Measurements from ENCODE around the gene MATN4. TPM values are rescaled to one million over a fixed set of nuclear protein-coding genes. Genes with fewer than 3 reads are reported as not detected.

MATN4 gene
- total and polyA plus RNA-seq, 2 of the 13 experiments (the other 11 are each of a cell fraction or from before 2014, with no cell fraction given), result not detected

GRCh38 chr20:45347936-45348778, 40.1 kb upstream of the MATN4 start, which contains the start of gene SDC4 (continued):
- TF ChIP-seq LRRFIP1 (CRISPR knock-in tag; conservative IDR thresholded peaks at IDR 0.05) (no peak), MLX (CRISPR knock-in tag; IDR thresholded peaks at IDR 0.05) (no peak), ZNF597 (CRISPR knock-in tag; IDR thresholded peaks at IDR 0.05) (no peak), ZNF761 (CRISPR knock-in tag; conservative IDR thresholded peaks at IDR 0.05) (peak; percentile 65; the same call in 1 of the 2 replicates), NPAS2 (CRISPR knock-in tag; IDR thresholded peaks at IDR 0.05; ENCODE audit: borderline replicate concordance) (no peak), ZBTB8A (CRISPR knock-in tag; IDR thresholded peaks at IDR 0.05; ENCODE audit: borderline replicate concordance, low read depth) (no peak), TEAD2 (CRISPR knock-in tag; IDR thresholded peaks at IDR 0.05) (0 out of 2 replicates have a peak, but pooled peaks have one; percentile 28), PPARG (CRISPR knock-in tag; conservative IDR thresholded peaks at IDR 0.05) (peak; percentile 39; the same call in 1 of the 2 replicates), SOX6 (IDR thresholded peaks at IDR 0.05) (no peak), SOX6 (CRISPR knock-in tag; IDR thresholded peaks at IDR 0.05) (peak; percentile 48; the same call in 1 of the 2 replicates), CBFB (CRISPR knock-in tag; IDR thresholded peaks at IDR 0.05) (peak; percentile 60), ZNF274 (CRISPR knock-in tag; IDR thresholded peaks at IDR 0.05) (peak; percentile 74), SP1 (IDR thresholded peaks at IDR 0.05) (no peak), SP1 (CRISPR knock-in tag; IDR thresholded peaks at IDR 0.05) (peak; percentile 69), SMAD1 (CRISPR knock-in tag; IDR thresholded peaks at IDR 0.05; ENCODE audit: borderline replicate concordance, low read depth) (no peak), ZNF337 (CRISPR knock-in tag; IDR thresholded peaks at IDR 0.05; ENCODE audit: borderline replicate concordance, low read depth) (no peak), ZNF510 (CRISPR knock-in tag; IDR thresholded peaks at IDR 0.05; ENCODE audit: low read depth) (peak; percentile 87; the same call in 1 of the 2 replicates), RBAK (CRISPR knock-in tag; IDR thresholded peaks at IDR 0.05) (no peak), SP5 (CRISPR knock-in tag; IDR thresholded peaks at IDR 0.05; ENCODE audit: borderline replicate concordance, low read depth) (peak; percentile 40; the same call in 1 of the 2 replicates)
- TF ChIP-seq, protein P1, sequence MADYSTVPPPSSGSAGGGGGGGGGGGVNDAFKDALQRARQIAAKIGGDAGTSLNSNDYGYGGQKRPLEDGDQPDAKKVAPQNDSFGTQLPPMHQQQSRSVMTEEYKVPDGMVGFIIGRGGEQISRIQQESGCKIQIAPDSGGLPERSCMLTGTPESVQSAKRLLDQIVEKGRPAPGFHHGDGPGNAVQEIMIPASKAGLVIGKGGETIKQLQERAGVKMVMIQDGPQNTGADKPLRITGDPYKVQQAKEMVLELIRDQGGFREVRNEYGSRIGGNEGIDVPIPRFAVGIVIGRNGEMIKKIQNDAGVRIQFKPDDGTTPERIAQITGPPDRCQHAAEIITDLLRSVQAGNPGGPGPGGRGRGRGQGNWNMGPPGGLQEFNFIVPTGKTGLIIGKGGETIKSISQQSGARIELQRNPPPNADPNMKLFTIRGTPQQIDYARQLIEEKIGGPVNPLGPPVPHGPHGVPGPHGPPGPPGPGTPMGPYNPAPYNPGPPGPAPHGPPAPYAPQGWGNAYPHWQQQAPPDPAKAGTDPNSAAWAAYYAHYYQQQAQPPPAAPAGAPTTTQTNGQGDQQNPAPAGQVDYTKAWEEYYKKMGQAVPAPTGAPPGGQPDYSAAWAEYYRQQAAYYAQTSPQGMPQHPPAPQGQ (CRISPR knock-in tag; IDR thresholded peaks at IDR 0.05; ENCODE audit: borderline replicate concordance), result 0 out of 2 replicates have a peak, but pooled peaks have one; percentile 20
- TF ChIP-seq, protein P2, sequence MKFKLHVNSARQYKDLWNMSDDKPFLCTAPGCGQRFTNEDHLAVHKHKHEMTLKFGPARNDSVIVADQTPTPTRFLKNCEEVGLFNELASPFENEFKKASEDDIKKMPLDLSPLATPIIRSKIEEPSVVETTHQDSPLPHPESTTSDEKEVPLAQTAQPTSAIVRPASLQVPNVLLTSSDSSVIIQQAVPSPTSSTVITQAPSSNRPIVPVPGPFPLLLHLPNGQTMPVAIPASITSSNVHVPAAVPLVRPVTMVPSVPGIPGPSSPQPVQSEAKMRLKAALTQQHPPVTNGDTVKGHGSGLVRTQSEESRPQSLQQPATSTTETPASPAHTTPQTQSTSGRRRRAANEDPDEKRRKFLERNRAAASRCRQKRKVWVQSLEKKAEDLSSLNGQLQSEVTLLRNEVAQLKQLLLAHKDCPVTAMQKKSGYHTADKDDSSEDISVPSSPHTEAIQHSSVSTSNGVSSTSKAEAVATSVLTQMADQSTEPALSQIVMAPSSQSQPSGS (CRISPR knock-in tag; IDR thresholded peaks at IDR 0.05), result peak; percentile 61; the same call in 1 of the 2 replicates
- TF ChIP-seq, protein P3, sequence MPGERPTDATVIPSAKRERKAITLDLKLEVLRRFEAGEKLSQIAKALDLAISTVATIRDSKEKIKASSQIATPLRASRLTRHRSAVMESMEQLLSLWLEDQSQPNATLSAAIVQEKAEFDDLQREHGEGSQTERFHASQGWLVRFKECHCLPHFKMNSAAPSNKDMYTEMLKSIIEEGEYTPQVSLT (CRISPR knock-in tag; IDR thresholded peaks at IDR 0.05; ENCODE audit: borderline replicate concordance, low read depth), result no peak
